GM12872 (cell line): Measurements from ENCODE around the gene GFAP.

Experiments used
- CTCF ChIP-seq: IDR thresholded peaks from 3 replicates; pipeline ENCODE4 v1.5.1; 2011; ENCODE audit warnings: low read depth, mild to moderate bottlenecking, low read length, moderate library complexity; ENCODE audit not compliant: insufficient read depth

The GFAP gene

DNA sequence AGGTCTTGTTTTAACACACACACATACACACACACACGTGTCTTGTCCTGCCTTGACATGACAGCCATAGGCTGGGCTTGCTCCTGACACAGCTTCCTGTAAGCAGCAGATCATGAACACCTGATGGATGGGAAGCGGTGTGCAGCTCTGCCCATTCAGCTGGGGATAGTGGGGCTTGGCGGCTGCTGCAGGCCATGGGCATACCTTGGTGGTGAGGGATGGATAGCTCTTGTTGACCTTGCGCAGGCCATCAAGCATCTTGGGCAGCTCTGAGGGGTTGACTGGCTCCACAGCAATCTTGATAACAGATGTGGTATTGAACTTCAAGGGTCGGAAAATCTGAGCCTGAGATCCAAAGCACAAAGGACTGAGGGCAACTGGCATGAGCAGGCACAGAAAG lies 55.6 kb downstream of the GFAP start:
- TF ChIP-seq CTCF = no peak

DNA sequence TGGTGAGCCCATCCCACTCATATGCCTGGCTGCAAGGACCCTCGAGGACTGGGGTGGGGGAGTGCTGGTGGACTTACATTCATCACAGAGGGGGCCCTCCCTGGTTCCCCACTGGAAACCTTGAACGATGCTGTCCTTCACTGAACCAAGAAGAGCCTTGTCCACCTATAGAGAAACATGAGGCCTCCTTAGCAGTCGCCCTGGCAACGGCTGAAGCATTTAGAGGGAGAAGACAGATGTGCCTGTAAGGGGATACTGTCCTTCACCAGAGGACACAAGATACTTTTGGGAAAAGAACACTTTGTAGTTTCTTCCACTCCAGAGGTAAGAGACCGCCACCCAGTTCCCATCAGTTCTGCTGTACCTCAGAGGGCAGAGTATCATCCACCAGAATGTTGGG lies 61.1 kb downstream of the GFAP start:
- TF ChIP-seq CTCF = no peak
